IMR-90 (cell line): ENCODE data around the gene LMOD2. TPM values are rescaled to one million over a fixed set of nuclear protein-coding genes. Genes with fewer than 3 reads are reported as not detected.

Experiments
- ATAC-seq: fragments of 200-7000 bp; cut with Tn5 transposase; 2 replicates; pipeline ENCODE4 v1.9.1; 2020; ENCODE audit warnings: low read depth, mild to moderate bottlenecking, moderate library complexity
- BruUV-seq: library from RNA; stranded (reverse); fragments of 400-500 nt; replicated peaks from 2 replicates; lab custom pipeline; 2021; lab: Mats Ljungman, UMichigan
- CTCF ChIA-PET: fragments of 300-600 bp; formaldehyde crosslinking; extraction: SDS; loops from one replicate; lab custom pipeline; 2021; ENCODE audit warnings: antibody characterized with exemption; lab: Yijun Ruan, JAX
- POLR2A ChIA-PET: fragments of 300-600 bp; sonication (Branson Sonifier 250); formaldehyde crosslinking; loops from one replicate; lab custom pipeline; 2022; ENCODE audit warnings: antibody characterized with exemption; ENCODE audit not compliant: unreplicated experiment; lab: Charles Lee
- DNase-seq: peaks from one replicate; pipeline ENCODE4 v3.0.0; 2013
- H2AFZ ChIP-seq: replicated peaks from 2 replicates; pipeline ENCODE3; 2013; ENCODE audit warnings: low read length, mild to moderate bottlenecking; ENCODE audit not compliant: poor library complexity
- H2AK5ac ChIP-seq: 2 replicates; pipeline ENCODE4 v1.6.1; 2013; ENCODE audit warnings: low read depth, low read length, inconsistent platforms
- H2AK9ac ChIP-seq: replicated peaks from 2 replicates; pipeline ENCODE3; 2013; ENCODE audit warnings: mild to moderate bottlenecking, low read depth, low read length, moderate library complexity; ENCODE audit not compliant: poor library complexity
- H2BK120ac ChIP-seq: 2 replicates; pipeline ENCODE4 v1.6.1; 2013; ENCODE audit warnings: low read depth, low read length, inconsistent platforms
- H2BK15ac ChIP-seq: 3 replicates; pipeline ENCODE4 v1.6.1; 2013; ENCODE audit warnings: low read depth, low read length, inconsistent platforms
- H2BK20ac ChIP-seq: 2 replicates; pipeline ENCODE4 v1.6.1; 2013; ENCODE audit warnings: low read depth, mild to moderate bottlenecking, inconsistent platforms, low read length, moderate library complexity
- H2BK5ac ChIP-seq: 2 replicates; pipeline ENCODE4 v1.6.1; 2013; ENCODE audit warnings: mild to moderate bottlenecking, low read depth, low read length, inconsistent platforms; ENCODE audit not compliant: poor library complexity, severe bottlenecking
- H3K14ac ChIP-seq: replicated peaks from 2 replicates; pipeline ENCODE4 v1.6.1; 2013; ENCODE audit warnings: low read depth, low read length, inconsistent platforms
- H3K18ac ChIP-seq: 2 replicates; pipeline ENCODE4 v1.6.1; 2013; ENCODE audit warnings: low read depth, low read length, control low read depth
- H3K23ac ChIP-seq: 2 replicates; pipeline ENCODE4 v1.6.1; 2013; ENCODE audit warnings: low read depth, low read length, inconsistent platforms
- H3K27ac ChIP-seq: 2 replicates; pipeline ENCODE4 v1.5.1; 2013; ENCODE audit warnings: mild to moderate bottlenecking, control low read depth, low read length; ENCODE audit not compliant: insufficient read depth
- H3K27me3 ChIP-seq: 2 replicates; pipeline ENCODE4 v1.6.1; 2013; ENCODE audit warnings: low read length; ENCODE audit not compliant: control insufficient read depth, insufficient read depth
- H3K36me3 ChIP-seq: 2 replicates; pipeline ENCODE4 v1.6.1; 2013; ENCODE audit warnings: low read length, mixed read lengths; ENCODE audit not compliant: control insufficient read depth, insufficient read depth
- H3K4ac ChIP-seq: 2 replicates; pipeline ENCODE4 v1.6.1; 2013; ENCODE audit warnings: low read depth, low read length, inconsistent platforms
- H3K4me1 ChIP-seq: 2 replicates; pipeline ENCODE4 v1.6.1; 2013; ENCODE audit warnings: low read length, mixed read lengths; ENCODE audit not compliant: control insufficient read depth, insufficient read depth
- H3K4me2 ChIP-seq: 2 replicates; pipeline ENCODE4 v1.6.1; 2013; ENCODE audit warnings: low read depth, mild to moderate bottlenecking, control low read depth, low read length, moderate library complexity
- H3K4me3 ChIP-seq: 2 replicates; pipeline ENCODE4 v1.5.1; 2013; ENCODE audit warnings: low read depth, mild to moderate bottlenecking, control low read depth, low read length, moderate library complexity; ENCODE audit not compliant: insufficient read depth
- H3K56ac ChIP-seq: 2 replicates; pipeline ENCODE4 v1.6.1; 2013; ENCODE audit warnings: low read length, inconsistent platforms; ENCODE audit not compliant: insufficient read depth; ENCODE audit errors: extremely low read depth
- H3K79me1 ChIP-seq, 2 experiments: 2 replicates each; pipeline ENCODE4 v1.6.1; 2013; ENCODE audit warnings: low read length in 2 of 2, inconsistent platforms in 1 of 2, low read depth in 1 of 2
- H3K9ac ChIP-seq: 2 replicates; pipeline ENCODE4 v1.6.1; 2013; ENCODE audit warnings: low read depth, low read length, control low read depth
- H3K9me1 ChIP-seq: 2 replicates; pipeline ENCODE4 v1.6.1; 2013; ENCODE audit warnings: low read length, inconsistent platforms; ENCODE audit not compliant: insufficient read depth
- H3K9me3 ChIP-seq: 2 replicates; pipeline ENCODE4 v1.6.1; 2013; ENCODE audit warnings: low read length; ENCODE audit not compliant: control insufficient read depth, insufficient read depth
- H4K20me1 ChIP-seq: 2 replicates; pipeline ENCODE4 v1.6.1; 2013; ENCODE audit warnings: low read length, inconsistent platforms; ENCODE audit not compliant: insufficient read depth
- H4K5ac ChIP-seq: 2 replicates; pipeline ENCODE4 v1.6.1; 2013; ENCODE audit warnings: mild to moderate bottlenecking, low read depth, low read length, control low read depth
- H4K8ac ChIP-seq, 2 experiments: 2 replicates each; pipeline ENCODE4 v1.6.1; 2013; ENCODE audit warnings: low read depth in 2 of 2, low read length in 2 of 2, control low read depth in 1 of 2, inconsistent platforms in 1 of 2
- H4K91ac ChIP-seq: 2 replicates; pipeline ENCODE4 v1.6.1; 2013; ENCODE audit warnings: low read depth, low read length, inconsistent platforms; ENCODE audit not compliant: insufficient read depth
- BHLHE40 ChIP-seq: fragments of 150-350 bp; IDR thresholded peaks from 2 replicates; pipeline ENCODE4 v1.6.1; 2016; ENCODE audit warnings: mild to moderate bottlenecking, low read depth, low read length
- CHD1 ChIP-seq: IDR thresholded peaks from 2 replicates; pipeline ENCODE4 v1.6.1; 2012; ENCODE audit warnings: low read depth, low read length, improper control_type of control experiment
- CTCF ChIP-seq: conservative IDR thresholded peaks from 2 replicates; pipeline ENCODE4 v1.5.1; 2012; ENCODE audit warnings: mild to moderate bottlenecking, low read depth, low read length, improper control_type of control experiment
- ELK1 ChIP-seq: fragments of 150-350 bp; IDR thresholded peaks from 2 replicates; pipeline ENCODE4 v1.6.1; 2016; ENCODE audit warnings: low read depth, mild to moderate bottlenecking, low read length, moderate library complexity, borderline replicate concordance
- MXI1 ChIP-seq: IDR thresholded peaks from 2 replicates; pipeline ENCODE4 v1.6.1; 2012; ENCODE audit warnings: low read depth, mild to moderate bottlenecking, low read length, moderate library complexity, borderline replicate concordance
- NFE2L2 ChIP-seq: fragments of 150-350 bp; IDR thresholded peaks from 2 replicates; pipeline ENCODE4 v1.6.1; 2016; ENCODE audit warnings: low read depth, mild to moderate bottlenecking, low read length
- SMC3 ChIP-seq: fragments of 150-350 bp; IDR thresholded peaks from 2 replicates; pipeline ENCODE4 v1.6.1; 2016; ENCODE audit warnings: low read depth, mild to moderate bottlenecking, antibody characterized with exemption, low read length, moderate library complexity
- WGBS, 2 experiments: methylation state at CpG; one replicate each; pipeline versions ENCODE4 v1.1.5 to v1.1.7; 2013; ENCODE audit warnings: missing lambda C conversion rate in 2 of 2; ENCODE audit not compliant: insufficient read length in 1 of 2; ENCODE audit errors: extremely low coverage in 2 of 2; 5-methylcytosine and 5-hydroxymethylcytosine counted together
- dilution Hi-C: fragments of 300-500 bp; cut with HindIII; formaldehyde crosslinking; loops from one replicate; pipeline ENCODE4 v1.14.3; 2018; ENCODE audit warnings: low sequenced_read_pairs; ENCODE audit not compliant: unreplicated experiment
- in situ Hi-C: fragments of 300-500 bp; cut with MboI; formaldehyde crosslinking; loops from 3 replicates; pipeline ENCODE4 v1.14.3; 2019; ENCODE audit warnings: low sequenced_read_pairs, inconsistent platforms, mixed read lengths
- intact Hi-C: fragments of 100-400 bp; cut with micrococcal nuclease; formaldehyde crosslinking; loops from 2 replicates; pipeline ENCODE4 v1.10.0; 2022
- polyA plus RNA-seq, 3 experiments: library from polyadenylated mRNA; depleted of rRNA; stranded (reverse); fragments of >200 nt; gene quantifications; 2 replicates each; pipeline ENCODE4 v1.2.3, GENCODE V29; 2012; ENCODE audit warnings: low replicate concordance in 1 of 3
- total RNA-seq: library from RNA; depleted of rRNA; stranded (reverse); fragments of >200 nt; gene quantifications from 2 replicates; pipeline ENCODE4 v1.2.3, GENCODE V29; 2012

LMOD2 gene
- total and polyA plus RNA-seq, 2 of the 4 experiments (the other 2 are of a cell fraction) = not detected

GRCh38 chr7:123673752-123674398 lies 18.2 kb downstream of the LMOD2 start:
- no peak overlapping the region for H2AK5ac ChIP-seq
- no CpG with 5 or more reads among the region's 3 CpGs for WGBS, 2 experiments
- H3K56ac ChIP-seq = no peak overlapping the region
- no peaks in the 10 kb centered on the region for H3K9me3 ChIP-seq
- no peak overlapping the region for H4K91ac ChIP-seq
- H2BK20ac ChIP-seq = no peak overlapping the region
- H3K27me3 ChIP-seq = no peaks in the 10 kb centered on the region
- no peak overlapping the region for H3K4ac ChIP-seq
- intact Hi-C loops (no loop called here), in situ Hi-C loops (no loop called here), dilution Hi-C loops (no loop called here)
- H2BK15ac ChIP-seq = no peak overlapping the region
- H3K18ac ChIP-seq = no peak overlapping the region
- no peak overlapping the region for H3K14ac ChIP-seq
- H3K4me3 ChIP-seq = no peak overlapping the region
- no peaks in the 10 kb centered on the region for H3K36me3 ChIP-seq
- H2AFZ ChIP-seq = no peak overlapping the region
- H2AK9ac ChIP-seq = no peak overlapping the region
- H3K79me1 ChIP-seq = no peaks in the 10 kb centered on the region
- peak; percentile 47; the same call in 1 of the 2 replicates for ATAC-seq
- H4K20me1 ChIP-seq = no peaks in the 10 kb centered on the region
- no peak overlapping the region for H2BK5ac ChIP-seq
- TF ChIP-seq CTCF (no peak), ELK1 (no peak), NFE2L2 (no peak), BHLHE40 (no peak), MXI1 (no peak), SMC3 (no peak), CHD1 (no peak)
- ChIA-PET CTCF (interaction anchor here (0.6 kb wide), 1 partner anchor 18 kb away, joined by 3 read pairs; the partner anchor contains the start of gene LMOD2), POLR2A (no interaction called here)
- DNase-seq = no peak
- no peak overlapping the region for H3K9ac ChIP-seq
- peaks cover 4% of the 10 kb centered on the region; the same call in 1 of the 2 replicates for H3K4me1 ChIP-seq
- H3K4me2 ChIP-seq = no peak overlapping the region
- H3K9me1 ChIP-seq = no peaks in the 10 kb centered on the region
- H4K5ac ChIP-seq = no peak overlapping the region
- no peak overlapping the region for H3K27ac ChIP-seq
- H2BK120ac ChIP-seq = no peak overlapping the region
- no TSS peak for BruUV-seq
- H3K23ac ChIP-seq = no peak overlapping the region
- no peak overlapping the region for H4K8ac ChIP-seq
